ENCODE measurements around the gene PECR.

DNA sequence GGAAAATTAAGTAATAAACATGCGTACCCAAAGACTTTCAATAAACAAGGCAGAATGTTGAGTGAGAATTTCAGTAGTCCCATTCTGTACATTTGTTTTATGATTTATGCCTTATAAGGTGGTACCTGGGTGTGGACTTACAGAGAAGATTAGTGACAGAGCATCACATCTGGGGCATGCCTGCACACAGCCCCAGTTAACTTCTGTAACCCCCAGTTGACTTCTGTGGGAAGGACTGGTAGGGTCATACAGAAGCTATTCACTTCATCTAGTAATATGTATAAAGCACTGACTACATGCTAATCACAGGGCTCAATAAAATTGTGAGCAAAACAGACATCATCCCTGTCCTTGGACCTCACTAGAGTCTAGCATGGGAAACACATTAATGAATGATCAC lies 84.4 kb downstream of the PECR start:
- TF ChIP-seq TAF1 (IDR thresholded peaks at IDR 0.05; ENCODE audit: borderline replicate concordance, low read depth, low read length), result no peak
- no peak for TF ChIP-seq EZH2 (IDR thresholded peaks at IDR 0.05; ENCODE audit: borderline replicate concordance, control insufficient read depth, low read depth, low read length)
- TF ChIP-seq SIN3A (IDR thresholded peaks at IDR 0.05; ENCODE audit: low read depth, low read length), result no peak

All from GM12878 (cell line).